ENCODE measurements around the gene CSNK1D.

DNA sequence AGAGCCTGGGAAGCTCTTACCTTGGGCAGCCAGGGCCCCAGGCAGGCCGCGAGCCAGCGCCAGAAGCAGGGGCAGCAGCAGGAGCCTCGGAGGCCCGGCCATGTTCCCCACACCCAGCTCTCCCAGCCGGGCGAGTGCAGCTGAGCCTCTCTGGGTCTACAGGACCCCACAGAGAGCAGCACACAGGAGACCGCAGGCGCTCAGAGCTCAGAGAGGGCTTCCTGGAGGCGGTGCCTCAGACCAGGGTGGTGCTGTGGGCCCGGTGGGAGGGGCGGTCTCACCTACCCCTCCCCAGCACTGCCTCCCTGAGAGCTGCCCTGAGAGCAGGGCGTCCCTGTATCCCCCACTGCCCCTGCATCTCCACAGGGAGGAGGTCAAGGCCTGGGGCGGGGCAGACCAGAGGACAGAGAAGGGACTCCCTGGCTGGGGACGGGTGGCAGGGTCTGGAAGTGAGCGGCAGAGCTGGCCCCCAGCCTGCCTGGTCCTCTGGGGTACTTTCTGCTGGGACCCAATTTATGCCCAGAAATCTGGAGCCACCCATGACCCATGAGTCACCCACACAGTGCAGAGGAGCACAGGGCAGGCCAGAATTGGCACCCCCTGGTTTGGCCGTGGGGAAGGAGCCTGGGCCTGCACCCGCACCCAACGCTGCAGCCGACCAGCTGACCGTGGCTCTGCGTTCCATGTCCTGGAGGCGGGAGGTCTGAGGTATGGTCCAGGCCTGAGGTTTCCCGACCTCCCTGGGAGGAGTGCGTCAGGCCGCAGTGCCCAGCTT, 44.1 kb upstream of the CSNK1D start, which contains the start of gene CD7:
- TF ChIP-seq, protein P1, sequence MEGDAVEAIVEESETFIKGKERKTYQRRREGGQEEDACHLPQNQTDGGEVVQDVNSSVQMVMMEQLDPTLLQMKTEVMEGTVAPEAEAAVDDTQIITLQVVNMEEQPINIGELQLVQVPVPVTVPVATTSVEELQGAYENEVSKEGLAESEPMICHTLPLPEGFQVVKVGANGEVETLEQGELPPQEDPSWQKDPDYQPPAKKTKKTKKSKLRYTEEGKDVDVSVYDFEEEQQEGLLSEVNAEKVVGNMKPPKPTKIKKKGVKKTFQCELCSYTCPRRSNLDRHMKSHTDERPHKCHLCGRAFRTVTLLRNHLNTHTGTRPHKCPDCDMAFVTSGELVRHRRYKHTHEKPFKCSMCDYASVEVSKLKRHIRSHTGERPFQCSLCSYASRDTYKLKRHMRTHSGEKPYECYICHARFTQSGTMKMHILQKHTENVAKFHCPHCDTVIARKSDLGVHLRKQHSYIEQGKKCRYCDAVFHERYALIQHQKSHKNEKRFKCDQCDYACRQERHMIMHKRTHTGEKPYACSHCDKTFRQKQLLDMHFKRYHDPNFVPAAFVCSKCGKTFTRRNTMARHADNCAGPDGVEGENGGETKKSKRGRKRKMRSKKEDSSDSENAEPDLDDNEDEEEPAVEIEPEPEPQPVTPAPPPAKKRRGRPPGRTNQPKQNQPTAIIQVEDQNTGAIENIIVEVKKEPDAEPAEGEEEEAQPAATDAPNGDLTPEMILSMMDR (IDR thresholded peaks at IDR 0.05) = no peak
- TF ChIP-seq POLR2A (IDR thresholded peaks at IDR 0.05) = no peak

Measured in body of pancreas (tissue), 4 donors.